ENCODE measurements around the gene MXD1.

Gene MXD1

DNA sequence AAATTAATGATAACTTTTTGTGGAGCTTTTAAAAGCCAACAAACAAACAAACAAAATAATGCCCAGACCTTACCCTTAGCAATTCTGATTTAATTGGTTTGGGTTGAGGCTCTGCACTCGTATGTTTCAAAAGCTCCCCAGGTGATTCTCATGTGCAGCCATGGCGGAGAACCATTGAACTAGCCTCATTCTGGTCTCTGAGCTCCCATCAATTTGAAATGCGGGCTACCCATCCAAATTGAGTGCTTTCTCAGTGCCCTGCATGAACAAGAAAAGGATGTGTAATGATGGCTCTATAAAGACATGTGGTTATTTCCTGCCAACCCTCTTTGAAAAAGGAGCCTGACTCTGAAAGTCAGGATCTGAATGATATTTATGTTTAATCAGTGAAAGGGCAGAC, 8.2 kb downstream of the MXD1 start:
- H3K9me3 ChIP-seq (ENCODE audit: control insufficient read depth, insufficient read depth, low read depth, low read length) = no peaks in the 10 kb centered on the region
- ChIA-PET POLR2A (interaction anchor here (2.2 kb wide), 1 partner anchor 8 kb away, joined by 11 read pairs; the partner anchor contains the start of gene MXD1), CTCF (interaction anchor here (0.6 to 2.2 kb wide), 4 partner anchors 8 to 220 kb away, joined by 3 to 9 read pairs (median 6); partner anchors contain the start of gene MXD1)

DNA sequence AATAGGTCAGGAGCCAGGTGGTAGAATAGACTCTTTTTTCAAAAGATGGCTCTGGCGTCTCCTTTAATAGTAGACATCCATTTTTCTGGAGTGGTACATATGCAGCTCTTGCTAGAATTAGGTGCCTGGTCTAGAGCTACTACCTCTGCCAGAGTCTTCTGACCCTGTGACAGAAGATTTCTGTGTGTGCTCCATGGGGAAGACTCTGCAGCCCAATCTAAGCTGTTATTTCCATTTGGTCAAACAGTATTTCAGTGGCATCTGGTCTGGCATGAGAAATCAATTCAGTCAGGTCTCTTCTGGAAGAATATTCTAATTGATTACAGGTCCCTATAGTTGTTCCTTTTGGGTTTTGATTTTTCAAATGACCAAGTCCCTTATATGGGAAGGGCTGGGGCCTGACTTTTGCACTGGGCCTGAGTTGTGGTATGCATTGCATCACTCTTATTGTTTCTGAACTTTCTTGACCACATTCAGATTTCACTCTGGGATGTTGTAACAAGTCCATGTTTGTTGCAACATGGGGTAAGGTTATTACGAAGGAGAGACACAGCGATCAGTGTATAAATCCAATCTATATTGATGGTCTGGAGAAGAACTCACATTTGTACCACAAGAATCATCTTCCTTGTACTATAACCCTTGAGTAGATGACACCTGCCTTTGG, 12.1 kb downstream of the MXD1 start:
- CTCF ChIA-PET = no interaction called here
- Histone ChIP-seq H3K36me3 (ENCODE audit: control insufficient read depth in 2 of 2, insufficient read depth in 1 of 2, low read length in 2 of 2) (peaks cover 8 to 11% of the 10 kb centered on the region in 2 experiments), H3K4me1 (ENCODE audit: control insufficient read depth, insufficient read depth, low read length) (no peaks in the 10 kb centered on the region), H3K27ac (ENCODE audit: extremely low read depth, low read depth, low read length) (no peak overlapping the region), H3K4me3 (ENCODE audit: low read depth, low read length) (no peak overlapping the region), H3K9me3 (ENCODE audit: control insufficient read depth, insufficient read depth, low read depth, low read length) (no peaks in the 10 kb centered on the region)
- POLR2A ChIA-PET = no interaction called here
- TF ChIP-seq, protein P1, sequence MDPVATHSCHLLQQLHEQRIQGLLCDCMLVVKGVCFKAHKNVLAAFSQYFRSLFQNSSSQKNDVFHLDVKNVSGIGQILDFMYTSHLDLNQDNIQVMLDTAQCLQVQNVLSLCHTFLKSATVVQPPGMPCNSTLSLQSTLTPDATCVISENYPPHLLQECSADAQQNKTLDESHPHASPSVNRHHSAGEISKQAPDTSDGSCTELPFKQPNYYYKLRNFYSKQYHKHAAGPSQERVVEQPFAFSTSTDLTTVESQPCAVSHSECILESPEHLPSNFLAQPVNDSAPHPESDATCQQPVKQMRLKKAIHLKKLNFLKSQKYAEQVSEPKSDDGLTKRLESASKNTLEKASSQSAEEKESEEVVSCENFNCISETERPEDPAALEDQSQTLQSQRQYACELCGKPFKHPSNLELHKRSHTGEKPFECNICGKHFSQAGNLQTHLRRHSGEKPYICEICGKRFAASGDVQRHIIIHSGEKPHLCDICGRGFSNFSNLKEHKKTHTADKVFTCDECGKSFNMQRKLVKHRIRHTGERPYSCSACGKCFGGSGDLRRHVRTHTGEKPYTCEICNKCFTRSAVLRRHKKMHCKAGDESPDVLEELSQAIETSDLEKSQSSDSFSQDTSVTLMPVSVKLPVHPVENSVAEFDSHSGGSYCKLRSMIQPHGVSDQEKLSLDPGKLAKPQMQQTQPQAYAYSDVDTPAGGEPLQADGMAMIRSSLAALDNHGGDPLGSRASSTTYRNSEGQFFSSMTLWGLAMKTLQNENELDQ (tag by site-specific recombination; IDR thresholded peaks at IDR 0.05; ENCODE audit: low read depth) = no peak
- TF ChIP-seq ZNF529 (tag by site-specific recombination; IDR thresholded peaks at IDR 0.05; ENCODE audit: insufficient replicate concordance) (no peak), ZNF510 (tag by site-specific recombination; IDR thresholded peaks at IDR 0.05; ENCODE audit: insufficient replicate concordance) (no peak), ZNF138 (tag by site-specific recombination; IDR thresholded peaks at IDR 0.05; ENCODE audit: borderline replicate concordance) (no peak), EGR2 (tag by site-specific recombination; IDR thresholded peaks at IDR 0.05; ENCODE audit: low read depth) (no peak), ZBTB17 (tag by site-specific recombination; IDR thresholded peaks at IDR 0.05) (no peak), ZNF654 (tag by site-specific recombination; IDR thresholded peaks at IDR 0.05; ENCODE audit: low read depth) (no peak), ZSCAN23 (tag by site-specific recombination; IDR thresholded peaks at IDR 0.05) (no peak), ZNF114 (tag by site-specific recombination; IDR thresholded peaks at IDR 0.05) (no peak), ZNF571 (tag by site-specific recombination; IDR thresholded peaks at IDR 0.05) (no peak), ZNF16 (tag by site-specific recombination; IDR thresholded peaks at IDR 0.05; ENCODE audit: low read depth) (no peak), ZFP3 (tag by site-specific recombination; IDR thresholded peaks at IDR 0.05; ENCODE audit: low read depth) (no peak)
- TF ChIP-seq, protein P2, sequence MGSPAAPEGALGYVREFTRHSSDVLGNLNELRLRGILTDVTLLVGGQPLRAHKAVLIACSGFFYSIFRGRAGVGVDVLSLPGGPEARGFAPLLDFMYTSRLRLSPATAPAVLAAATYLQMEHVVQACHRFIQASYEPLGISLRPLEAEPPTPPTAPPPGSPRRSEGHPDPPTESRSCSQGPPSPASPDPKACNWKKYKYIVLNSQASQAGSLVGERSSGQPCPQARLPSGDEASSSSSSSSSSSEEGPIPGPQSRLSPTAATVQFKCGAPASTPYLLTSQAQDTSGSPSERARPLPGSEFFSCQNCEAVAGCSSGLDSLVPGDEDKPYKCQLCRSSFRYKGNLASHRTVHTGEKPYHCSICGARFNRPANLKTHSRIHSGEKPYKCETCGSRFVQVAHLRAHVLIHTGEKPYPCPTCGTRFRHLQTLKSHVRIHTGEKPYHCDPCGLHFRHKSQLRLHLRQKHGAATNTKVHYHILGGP (tag by site-specific recombination; IDR thresholded peaks at IDR 0.05) = no peak
- TF ChIP-seq, protein P3, sequence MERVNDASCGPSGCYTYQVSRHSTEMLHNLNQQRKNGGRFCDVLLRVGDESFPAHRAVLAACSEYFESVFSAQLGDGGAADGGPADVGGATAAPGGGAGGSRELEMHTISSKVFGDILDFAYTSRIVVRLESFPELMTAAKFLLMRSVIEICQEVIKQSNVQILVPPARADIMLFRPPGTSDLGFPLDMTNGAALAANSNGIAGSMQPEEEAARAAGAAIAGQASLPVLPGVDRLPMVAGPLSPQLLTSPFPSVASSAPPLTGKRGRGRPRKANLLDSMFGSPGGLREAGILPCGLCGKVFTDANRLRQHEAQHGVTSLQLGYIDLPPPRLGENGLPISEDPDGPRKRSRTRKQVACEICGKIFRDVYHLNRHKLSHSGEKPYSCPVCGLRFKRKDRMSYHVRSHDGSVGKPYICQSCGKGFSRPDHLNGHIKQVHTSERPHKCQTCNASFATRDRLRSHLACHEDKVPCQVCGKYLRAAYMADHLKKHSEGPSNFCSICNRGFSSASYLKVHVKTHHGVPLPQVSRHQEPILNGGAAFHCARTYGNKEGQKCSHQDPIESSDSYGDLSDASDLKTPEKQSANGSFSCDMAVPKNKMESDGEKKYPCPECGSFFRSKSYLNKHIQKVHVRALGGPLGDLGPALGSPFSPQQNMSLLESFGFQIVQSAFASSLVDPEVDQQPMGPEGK (tag by site-specific recombination; IDR thresholded peaks at IDR 0.05) = no peak
- TF ChIP-seq, protein P4, sequence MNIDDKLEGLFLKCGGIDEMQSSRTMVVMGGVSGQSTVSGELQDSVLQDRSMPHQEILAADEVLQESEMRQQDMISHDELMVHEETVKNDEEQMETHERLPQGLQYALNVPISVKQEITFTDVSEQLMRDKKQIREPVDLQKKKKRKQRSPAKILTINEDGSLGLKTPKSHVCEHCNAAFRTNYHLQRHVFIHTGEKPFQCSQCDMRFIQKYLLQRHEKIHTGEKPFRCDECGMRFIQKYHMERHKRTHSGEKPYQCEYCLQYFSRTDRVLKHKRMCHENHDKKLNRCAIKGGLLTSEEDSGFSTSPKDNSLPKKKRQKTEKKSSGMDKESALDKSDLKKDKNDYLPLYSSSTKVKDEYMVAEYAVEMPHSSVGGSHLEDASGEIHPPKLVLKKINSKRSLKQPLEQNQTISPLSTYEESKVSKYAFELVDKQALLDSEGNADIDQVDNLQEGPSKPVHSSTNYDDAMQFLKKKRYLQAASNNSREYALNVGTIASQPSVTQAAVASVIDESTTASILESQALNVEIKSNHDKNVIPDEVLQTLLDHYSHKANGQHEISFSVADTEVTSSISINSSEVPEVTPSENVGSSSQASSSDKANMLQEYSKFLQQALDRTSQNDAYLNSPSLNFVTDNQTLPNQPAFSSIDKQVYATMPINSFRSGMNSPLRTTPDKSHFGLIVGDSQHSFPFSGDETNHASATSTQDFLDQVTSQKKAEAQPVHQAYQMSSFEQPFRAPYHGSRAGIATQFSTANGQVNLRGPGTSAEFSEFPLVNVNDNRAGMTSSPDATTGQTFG (tag by site-specific recombination; IDR thresholded peaks at IDR 0.05; ENCODE audit: borderline replicate concordance) = no peak

More for the DNA sequence above, 8.2 kb downstream of the MXD1 start:
- peaks cover 14 to 17% of the 10 kb centered on the region in 2 experiments for H3K36me3 ChIP-seq (ENCODE audit: control insufficient read depth in 2 of 2, insufficient read depth in 1 of 2, low read length in 2 of 2)
- no peak overlapping the region for H3K4me3 ChIP-seq (ENCODE audit: low read depth, low read length)
- no peak for TF ChIP-seq ZNF549 (tag by site-specific recombination; IDR thresholded peaks at IDR 0.05)
- TF ChIP-seq, protein P5, sequence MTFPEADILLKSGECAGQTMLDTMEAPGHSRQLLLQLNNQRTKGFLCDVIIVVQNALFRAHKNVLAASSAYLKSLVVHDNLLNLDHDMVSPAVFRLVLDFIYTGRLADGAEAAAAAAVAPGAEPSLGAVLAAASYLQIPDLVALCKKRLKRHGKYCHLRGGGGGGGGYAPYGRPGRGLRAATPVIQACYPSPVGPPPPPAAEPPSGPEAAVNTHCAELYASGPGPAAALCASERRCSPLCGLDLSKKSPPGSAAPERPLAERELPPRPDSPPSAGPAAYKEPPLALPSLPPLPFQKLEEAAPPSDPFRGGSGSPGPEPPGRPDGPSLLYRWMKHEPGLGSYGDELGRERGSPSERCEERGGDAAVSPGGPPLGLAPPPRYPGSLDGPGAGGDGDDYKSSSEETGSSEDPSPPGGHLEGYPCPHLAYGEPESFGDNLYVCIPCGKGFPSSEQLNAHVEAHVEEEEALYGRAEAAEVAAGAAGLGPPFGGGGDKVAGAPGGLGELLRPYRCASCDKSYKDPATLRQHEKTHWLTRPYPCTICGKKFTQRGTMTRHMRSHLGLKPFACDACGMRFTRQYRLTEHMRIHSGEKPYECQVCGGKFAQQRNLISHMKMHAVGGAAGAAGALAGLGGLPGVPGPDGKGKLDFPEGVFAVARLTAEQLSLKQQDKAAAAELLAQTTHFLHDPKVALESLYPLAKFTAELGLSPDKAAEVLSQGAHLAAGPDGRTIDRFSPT (tag by site-specific recombination; IDR thresholded peaks at IDR 0.05) = no peak
- TF ChIP-seq ZNF169 (tag by site-specific recombination; IDR thresholded peaks at IDR 0.05) = no peak
- TF ChIP-seq, protein P6, sequence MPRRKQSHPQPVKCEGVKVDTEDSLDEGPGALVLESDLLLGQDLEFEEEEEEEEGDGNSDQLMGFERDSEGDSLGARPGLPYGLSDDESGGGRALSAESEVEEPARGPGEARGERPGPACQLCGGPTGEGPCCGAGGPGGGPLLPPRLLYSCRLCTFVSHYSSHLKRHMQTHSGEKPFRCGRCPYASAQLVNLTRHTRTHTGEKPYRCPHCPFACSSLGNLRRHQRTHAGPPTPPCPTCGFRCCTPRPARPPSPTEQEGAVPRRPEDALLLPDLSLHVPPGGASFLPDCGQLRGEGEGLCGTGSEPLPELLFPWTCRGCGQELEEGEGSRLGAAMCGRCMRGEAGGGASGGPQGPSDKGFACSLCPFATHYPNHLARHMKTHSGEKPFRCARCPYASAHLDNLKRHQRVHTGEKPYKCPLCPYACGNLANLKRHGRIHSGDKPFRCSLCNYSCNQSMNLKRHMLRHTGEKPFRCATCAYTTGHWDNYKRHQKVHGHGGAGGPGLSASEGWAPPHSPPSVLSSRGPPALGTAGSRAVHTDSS (tag by site-specific recombination; IDR thresholded peaks at IDR 0.05) = no peak
- H3K27ac ChIP-seq (ENCODE audit: extremely low read depth, low read depth, low read length) = no peak overlapping the region
- no peaks in the 10 kb centered on the region for H3K4me1 ChIP-seq (ENCODE audit: control insufficient read depth, insufficient read depth, low read length)
